Naive thymus-derived CD4-positive, alpha-beta T cell (primary cell): ENCODE results near the gene EPDR1. TPM values are rescaled to one million over a fixed set of nuclear protein-coding genes. Genes with fewer than 3 reads are reported as not detected.
A peak's percentile ranks its signal among the peaks of the same experiment; 100 is the strongest.

Experiments used
- ATAC-seq: fragments of 150-1000 bp; cut with Tn5 transposase; 2 replicates; pipeline ENCODE4 v1.10.0; 2021; ENCODE audit warnings: mild to moderate bottlenecking, moderate library complexity
- CTCF ChIA-PET: fragments of 350-600 bp; sonication (Branson Sonifier 250); formaldehyde crosslinking; loops from one replicate; lab custom pipeline; 2021; ENCODE audit warnings: antibody characterized with exemption; lab: Charles Lee
- POLR2A ChIA-PET: fragments of 350-600 bp; sonication (Branson Sonifier 250); formaldehyde crosslinking; loops from one replicate; lab custom pipeline; 2021; ENCODE audit warnings: antibody characterized with exemption, inconsistent platforms; lab: Charles Lee
- DNase-seq, 9 donors: peaks; one replicate each; pipeline versions ENCODE4 v3.0.0 to v3.0.0-alpha.2; 2020 to 2022; ENCODE audit warnings: mixed read lengths in 1 of 9
- H3K27ac ChIP-seq: one replicate; pipeline ENCODE4 v1.7.0; 2013; ENCODE audit warnings: mild to moderate bottlenecking, low read depth, low read length, moderate library complexity
- H3K27me3 ChIP-seq, 2 donors: one replicate each; pipeline ENCODE4 v1.7.0; 2013; ENCODE audit warnings: low read length in 2 of 2, mild to moderate bottlenecking in 2 of 2, moderate library complexity in 2 of 2; ENCODE audit not compliant: control insufficient read depth in 2 of 2, insufficient read depth in 2 of 2
- H3K36me3 ChIP-seq, 3 experiments: 1 replicate in 2 of 3; 2 replicates in 1 of 3; pipeline ENCODE4 v1.7.0; 2013; ENCODE audit warnings: low read length in 3 of 3, mild to moderate bottlenecking in 3 of 3, moderate library complexity in 1 of 3; ENCODE audit not compliant: insufficient read depth in 3 of 3, control insufficient read depth in 2 of 3
- H3K4me1 ChIP-seq, 2 donors: one replicate each; pipeline ENCODE4 v1.7.0; 2013; ENCODE audit warnings: low read length in 2 of 2, mild to moderate bottlenecking in 2 of 2, moderate library complexity in 1 of 2; ENCODE audit not compliant: control insufficient read depth in 2 of 2, insufficient read depth in 2 of 2
- H3K4me3 ChIP-seq: 2 replicates; pipeline ENCODE4 v1.7.0; 2013; ENCODE audit warnings: mild to moderate bottlenecking, low read length
- H3K9me3 ChIP-seq, 3 experiments: 1 replicate in 2 of 3; 2 replicates in 1 of 3; pipeline ENCODE4 v1.7.0; 2013; ENCODE audit warnings: low read length in 3 of 3; ENCODE audit not compliant: control insufficient read depth in 2 of 3
- H3K27ac Mint-ChIP-seq, 9 donors: one replicate each; pipeline ENCODE4 v1.8.0; 2020 to 2022; ENCODE audit warnings: mixed read lengths in 9 of 9, mild to moderate bottlenecking in 8 of 9, moderate library complexity in 5 of 9, inconsistent platforms in 2 of 9
- H3K27me3 Mint-ChIP-seq, 5 donors: one replicate each; pipeline ENCODE4 v1.8.0; 2021 to 2022; ENCODE audit warnings: mixed read lengths in 5 of 5, mild to moderate bottlenecking in 1 of 5
- H3K36me3 Mint-ChIP-seq, 5 donors: one replicate each; pipeline ENCODE4 v1.8.0; 2020 to 2022; ENCODE audit warnings: mixed read lengths in 5 of 5, mild to moderate bottlenecking in 3 of 5, inconsistent platforms in 1 of 5
- H3K4me1 Mint-ChIP-seq, 7 donors: one replicate each; pipeline ENCODE4 v1.8.0; 2020 to 2022; ENCODE audit warnings: mixed read lengths in 7 of 7, mild to moderate bottlenecking in 3 of 7, inconsistent platforms in 1 of 7
- H3K4me3 Mint-ChIP-seq, 10 donors: one replicate each; pipeline ENCODE4 v1.8.0; 2020 to 2022; ENCODE audit warnings: mild to moderate bottlenecking in 10 of 10, mixed read lengths in 10 of 10, moderate library complexity in 6 of 10, inconsistent platforms in 2 of 10
- H3K9me3 Mint-ChIP-seq, 11 donors: one replicate each; pipeline ENCODE4 v1.8.0; 2020 to 2022; ENCODE audit warnings: mixed read lengths in 11 of 11, mild to moderate bottlenecking in 4 of 11, inconsistent platforms in 1 of 11, moderate library complexity in 1 of 11
- intact Hi-C, 2 donors: fragments of 100-400 bp; cut with micrococcal nuclease; formaldehyde crosslinking; loops; one replicate each; pipeline ENCODE4 v1.15.1; 2023
- polyA plus RNA-seq, 2 donors: library from polyadenylated mRNA; unstranded; fragments of 300-500 nt; fragmentation: Illumina TruSeq; gene quantifications; one replicate each; pipeline ENCODE4 v1.2.3, GENCODE V29; 2021
- total RNA-seq, 6 experiments: library from RNA in 5 of 6; stranded (reverse) in 5 of 6; gene quantifications; 1 replicate in 5 of 6; 2 replicates in 1 of 6; pipeline ENCODE4 v1.2.3 and lab custom pipeline; 2021 to 2026

EPDR1 gene
- total and polyA plus RNA-seq, 7 experiments from 2014 or later: 0.43 to 3.3 (median 1.0) TPM; not detected in 1

GRCh38 chr7:37918526-37918925, 1.9 kb upstream of the EPDR1 start:
- peaks cover 0 to 18% (median 0%) of the 10 kb centered on the region in 5 donors for H3K36me3 Mint-ChIP-seq
- Histone ChIP-seq H3K27me3 (peaks cover 0 to 11% of the 10 kb centered on the region in 2 donors), H3K27ac (no peak overlapping the region), H3K9me3 (no peaks in the 10 kb centered on the region), H3K4me3 (no peak overlapping the region), H3K36me3 (no peaks in the 10 kb centered on the region), H3K4me1 (no peaks in the 10 kb centered on the region)
- H3K4me3 Mint-ChIP-seq: no peak overlapping the region
- POLR2A ChIA-PET: interaction anchor here (0.6 kb wide), 1 partner anchor 195 kb away, joined by 3 read pairs; no protein-coding TSS in a partner anchor
- peaks cover 63 to 80% (median 72%) of the 10 kb centered on the region in 5 donors for H3K27me3 Mint-ChIP-seq
- ATAC-seq (no peak), DNase-seq (no peak)
- peaks cover 0 to 9% (median 0%) of the 10 kb centered on the region in 11 donors for H3K9me3 Mint-ChIP-seq
- intact Hi-C loops: loop anchor here in 1 of 2 donors (5.0 kb wide), 1 partner anchor 304 kb away; no protein-coding TSS in a partner anchor
- no peak overlapping the region for H3K27ac Mint-ChIP-seq
- H3K4me1 Mint-ChIP-seq: peaks cover 5 to 34% (median 20%) of the 10 kb centered on the region in 7 donors
- CTCF ChIA-PET: no interaction called here

- H3K4me3 ChIP-seq: peak overlapping the region; percentile 46
- H3K27me3 Mint-ChIP-seq: peaks cover 45 to 62% (median 56%) of the 10 kb centered on the region in 5 donors
- H3K27me3 ChIP-seq: peaks cover 0 to 4% of the 10 kb centered on the region in 2 donors
- ATAC-seq: peak; percentile 49
- peaks cover 5 to 27% (median 20%) of the 10 kb centered on the region in 7 donors for H3K4me1 Mint-ChIP-seq
- peaks cover 0 to 10% (median 5%) of the 10 kb centered on the region in 11 donors for H3K9me3 Mint-ChIP-seq
- ChIA-PET POLR2A (no interaction called here), CTCF (no interaction called here)
- no peak overlapping the region for H3K27ac Mint-ChIP-seq
- no peaks in the 10 kb centered on the region for H3K4me1 ChIP-seq
- H3K36me3 ChIP-seq: no peaks in the 10 kb centered on the region
- peaks cover 0 to 18% (median 0%) of the 10 kb centered on the region in 5 donors for H3K36me3 Mint-ChIP-seq
- intact Hi-C loops: no loop called here
- peak overlapping the region; percentile 51 to 91 (median 81) for H3K4me3 Mint-ChIP-seq
- H3K9me3 ChIP-seq: no peaks in the 10 kb centered on the region
- DNase-seq: peak in 1 of 9 donors; percentile 5
- H3K27ac ChIP-seq: no peak overlapping the region
These were observed 687 bp downstream of the EPDR1 start for GRCh38 chr7:37920849-37921805.

GRCh38 chr7:37921876-37922275, 1.4 kb downstream of the EPDR1 start:
- Mint-ChIP-seq H3K27ac (no peak overlapping the region), H3K4me1 (peaks cover 5 to 25% (median 16%) of the 10 kb centered on the region in 7 donors), H3K27me3 (peaks cover 45 to 59% (median 56%) of the 10 kb centered on the region in 5 donors), H3K9me3 (peaks cover 0 to 10% (median 8%) of the 10 kb centered on the region in 11 donors), H3K4me3 (peak overlapping the region in 6 of 10 donors; percentile 8 to 83 (median 36)), H3K36me3 (peaks cover 0 to 18% (median 0%) of the 10 kb centered on the region in 5 donors)
- ChIA-PET POLR2A (no interaction called here), CTCF (no interaction called here)
- intact Hi-C loops: no loop called here
- ATAC-seq (no peak), DNase-seq (no peak)
- Histone ChIP-seq H3K27ac (no peak overlapping the region), H3K4me3 (no peak overlapping the region), H3K36me3 (no peaks in the 10 kb centered on the region), H3K27me3 (peaks cover 0 to 4% of the 10 kb centered on the region in 2 donors), H3K9me3 (no peaks in the 10 kb centered on the region), H3K4me1 (no peaks in the 10 kb centered on the region)

GRCh38 chr7:37923996-37924395, 3.6 kb downstream of the EPDR1 start:
- peaks cover 5 to 15% (median 8%) of the 10 kb centered on the region in 7 donors for H3K4me1 Mint-ChIP-seq
- H3K4me1 ChIP-seq: no peaks in the 10 kb centered on the region
- H3K4me3 ChIP-seq: no peak overlapping the region
- ChIA-PET POLR2A (no interaction called here), CTCF (no interaction called here)
- no peaks in the 10 kb centered on the region for H3K36me3 ChIP-seq
- peaks cover 33 to 46% (median 38%) of the 10 kb centered on the region in 5 donors for H3K27me3 Mint-ChIP-seq
- H3K27ac ChIP-seq: no peak overlapping the region
- no peak overlapping the region for H3K4me3 Mint-ChIP-seq
- no peak overlapping the region for H3K27ac Mint-ChIP-seq
- peaks cover 0 to 10% (median 7%) of the 10 kb centered on the region in 11 donors for H3K9me3 Mint-ChIP-seq
- ATAC-seq (no peak), DNase-seq (no peak)
- peaks cover 0 to 18% (median 0%) of the 10 kb centered on the region in 5 donors for H3K36me3 Mint-ChIP-seq
- H3K27me3 ChIP-seq: peaks cover 0 to 4% of the 10 kb centered on the region in 2 donors
- no peaks in the 10 kb centered on the region for H3K9me3 ChIP-seq
- intact Hi-C loops: no loop called here

GRCh38 chr7:37924491-37925041, 4.1 kb downstream of the EPDR1 start:
- Histone ChIP-seq H3K36me3 (no peaks in the 10 kb centered on the region), H3K4me3 (no peak overlapping the region), H3K9me3 (no peaks in the 10 kb centered on the region), H3K4me1 (no peaks in the 10 kb centered on the region), H3K27ac (no peak overlapping the region), H3K27me3 (peaks cover 0 to 4% of the 10 kb centered on the region in 2 donors)
- Mint-ChIP-seq H3K4me1 (peaks cover 5 to 15% (median 8%) of the 10 kb centered on the region in 7 donors), H3K36me3 (peaks cover 0 to 15% (median 0%) of the 10 kb centered on the region in 5 donors), H3K4me3 (no peak overlapping the region), H3K27ac (no peak overlapping the region), H3K9me3 (peaks cover 0 to 10% (median 6%) of the 10 kb centered on the region in 11 donors), H3K27me3 (peaks cover 27 to 40% (median 32%) of the 10 kb centered on the region in 5 donors)
- DNase-seq: no peak
- ChIA-PET POLR2A (no interaction called here), CTCF (no interaction called here)
- intact Hi-C loops: no loop called here
- no peak for ATAC-seq

GRCh38 chr7:37925620-37926019, 5.2 kb downstream of the EPDR1 start:
- no peaks in the 10 kb centered on the region for H3K4me1 ChIP-seq
- no peak overlapping the region for H3K27ac ChIP-seq
- no peak overlapping the region for H3K4me3 ChIP-seq
- Mint-ChIP-seq H3K4me1 (peaks cover 0 to 6% (median 5%) of the 10 kb centered on the region in 7 donors), H3K27me3 (peaks cover 16 to 39% (median 23%) of the 10 kb centered on the region in 5 donors), H3K27ac (no peak overlapping the region), H3K4me3 (no peak overlapping the region), H3K36me3 (peaks cover 0 to 6% (median 0%) of the 10 kb centered on the region in 5 donors), H3K9me3 (peaks cover 0 to 10% (median 5%) of the 10 kb centered on the region in 11 donors)
- DNase-seq (no peak), ATAC-seq (no peak)
- intact Hi-C loops: no loop called here
- no peaks in the 10 kb centered on the region for H3K9me3 ChIP-seq
- CTCF ChIA-PET: no interaction called here
- POLR2A ChIA-PET: no interaction called here
- H3K27me3 ChIP-seq: peaks cover 0 to 4% of the 10 kb centered on the region in 2 donors
- H3K36me3 ChIP-seq: no peaks in the 10 kb centered on the region
